VCaP (cell line): Measurements from ENCODE around the gene RAD51.
A peak's percentile ranks its signal among the peaks of the same experiment; 100 is the strongest.

Experiments
- H3K27ac ChIP-seq: fragments of 450-650 bp; 2 replicates; pipeline ENCODE4 v1.5.1; 2017
- TF ChIP-seq, protein P1 (sequence below): fragments of 450-650 bp; conservative IDR thresholded peaks from 2 replicates; pipeline ENCODE4 v1.5.1; 2017; ENCODE audit warnings: mild to moderate bottlenecking, moderate library complexity

Gene RAD51

GRCh38 chr15:40754574-40754882 lies 59.6 kb downstream of the RAD51 start:
- TF ChIP-seq, protein P1, sequence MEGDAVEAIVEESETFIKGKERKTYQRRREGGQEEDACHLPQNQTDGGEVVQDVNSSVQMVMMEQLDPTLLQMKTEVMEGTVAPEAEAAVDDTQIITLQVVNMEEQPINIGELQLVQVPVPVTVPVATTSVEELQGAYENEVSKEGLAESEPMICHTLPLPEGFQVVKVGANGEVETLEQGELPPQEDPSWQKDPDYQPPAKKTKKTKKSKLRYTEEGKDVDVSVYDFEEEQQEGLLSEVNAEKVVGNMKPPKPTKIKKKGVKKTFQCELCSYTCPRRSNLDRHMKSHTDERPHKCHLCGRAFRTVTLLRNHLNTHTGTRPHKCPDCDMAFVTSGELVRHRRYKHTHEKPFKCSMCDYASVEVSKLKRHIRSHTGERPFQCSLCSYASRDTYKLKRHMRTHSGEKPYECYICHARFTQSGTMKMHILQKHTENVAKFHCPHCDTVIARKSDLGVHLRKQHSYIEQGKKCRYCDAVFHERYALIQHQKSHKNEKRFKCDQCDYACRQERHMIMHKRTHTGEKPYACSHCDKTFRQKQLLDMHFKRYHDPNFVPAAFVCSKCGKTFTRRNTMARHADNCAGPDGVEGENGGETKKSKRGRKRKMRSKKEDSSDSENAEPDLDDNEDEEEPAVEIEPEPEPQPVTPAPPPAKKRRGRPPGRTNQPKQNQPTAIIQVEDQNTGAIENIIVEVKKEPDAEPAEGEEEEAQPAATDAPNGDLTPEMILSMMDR: no peak
- H3K27ac ChIP-seq: peak overlapping the region; percentile 90

DNA sequence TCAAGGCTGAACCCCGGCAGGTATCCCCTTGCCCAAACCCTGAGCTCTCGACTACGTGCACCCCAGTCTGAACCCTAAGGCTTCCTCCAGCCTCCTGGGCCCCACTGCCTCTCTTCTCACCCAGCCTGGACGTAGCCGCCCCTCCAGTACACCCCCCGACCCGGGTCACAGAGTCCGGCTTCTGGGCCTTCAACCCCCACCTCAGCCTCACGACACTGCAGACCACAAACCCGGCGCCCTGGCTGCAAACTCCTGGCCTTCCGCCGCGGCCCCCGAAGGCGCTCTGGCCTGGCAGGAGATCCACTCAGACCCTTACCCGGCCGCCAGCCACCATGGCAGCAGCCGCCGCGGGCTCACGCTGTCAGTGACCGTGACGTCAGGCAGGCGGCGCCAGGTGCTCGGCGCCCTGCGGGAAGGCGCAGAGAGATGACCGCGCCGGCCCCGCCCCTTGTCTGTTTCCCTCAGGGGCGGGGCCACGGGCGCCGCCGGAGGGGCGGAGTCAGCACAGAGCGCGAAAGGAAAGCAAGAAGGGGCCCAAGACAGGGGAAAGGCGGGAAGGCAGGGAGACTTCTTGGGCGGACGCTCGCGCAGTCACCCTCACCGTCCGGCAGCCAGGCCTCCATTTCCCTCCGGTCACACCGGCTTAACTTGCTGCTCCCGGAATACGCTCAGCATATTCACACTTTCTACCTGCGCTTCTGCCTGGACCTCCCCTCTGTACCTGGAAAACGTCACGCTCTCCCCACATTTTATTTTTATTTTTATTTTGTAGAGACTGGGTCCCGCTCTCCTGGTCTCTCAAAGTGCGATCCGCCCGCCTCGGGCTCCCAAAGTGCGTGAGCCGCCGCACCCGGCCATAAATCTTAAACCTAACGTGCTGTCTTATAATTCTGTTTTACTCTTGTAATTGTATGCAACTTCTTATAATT lies 60.2 kb downstream of the RAD51 start, which contains the start of gene RMDN3:
RMDN3 (minus strand) TSS at position 372 of the 929 bp plus-strand sequence. CDS start 471 bp downstream, outside the sequence.
- H3K27ac ChIP-seq: peak within 1 kb of the TSS; percentile 90
- TF ChIP-seq, protein P1: no peak

- peak overlapping the region; percentile 90 for H3K27ac ChIP-seq
- TF ChIP-seq, protein P1: no peak
Measured at GRCh38 chr15:40755812-40756208, 60.8 kb downstream of the RAD51 start.

- peak overlapping the region; percentile 90 for H3K27ac ChIP-seq
- TF ChIP-seq, protein P1: no peak
Measured at GRCh38 chr15:40756938-40757337, 62.0 kb downstream of the RAD51 start.

- TF ChIP-seq, protein P1: no peak
- no peak overlapping the region for H3K27ac ChIP-seq
Measured at GRCh38 chr15:40759961-40760360, 65.0 kb downstream of the RAD51 start.

- H3K27ac ChIP-seq: peak overlapping the region; percentile 92
- TF ChIP-seq, protein P1: no peak
Measured at GRCh38 chr15:40762919-40763800, 68.2 kb downstream of the RAD51 start.
